ENCODE results near the gene SLC29A2.

DNA sequence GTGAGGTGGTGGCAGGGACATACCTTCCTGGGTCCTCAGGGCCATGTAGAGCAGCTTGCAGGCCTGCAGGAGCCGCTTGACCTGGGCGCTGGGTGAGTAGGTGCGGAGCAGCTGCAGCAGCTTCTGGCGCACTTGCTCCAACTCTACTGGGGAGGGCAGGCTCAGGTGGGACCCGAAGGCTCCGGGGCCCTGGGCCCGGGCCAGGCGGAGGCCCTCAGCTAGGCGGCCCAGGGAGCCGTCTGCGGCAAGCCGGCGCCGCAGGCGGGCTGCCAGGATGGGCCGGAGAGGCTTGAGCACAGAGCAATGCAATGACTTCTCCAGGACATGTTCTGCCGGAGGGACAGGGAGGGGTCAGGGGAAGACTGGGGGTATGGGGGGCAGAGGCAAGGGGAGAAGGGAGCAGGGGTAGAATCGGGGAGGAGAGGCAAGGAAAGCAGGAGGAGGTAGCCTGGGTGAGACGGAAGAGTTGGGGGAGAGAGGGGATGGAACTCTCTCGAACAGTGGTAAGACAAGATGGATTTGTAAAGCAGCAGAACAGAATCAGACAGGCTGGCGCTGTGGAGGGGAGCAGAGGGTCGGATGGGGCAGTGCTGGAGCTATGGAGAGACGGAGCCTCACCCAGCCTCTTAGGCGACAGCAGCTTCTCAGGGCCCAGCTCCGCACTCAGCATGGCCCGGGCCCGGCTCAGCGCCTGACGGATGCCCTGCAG, 37.5 kb downstream of the SLC29A2 start:
- TF ChIP-seq NFRKB (IDR thresholded peaks at IDR 0.05), result no peak
- TF ChIP-seq ARNT (IDR thresholded peaks at IDR 0.05), result no peak
- TF ChIP-seq SP1 (IDR thresholded peaks at IDR 0.05), result no peak
- no peak for TF ChIP-seq FOXA1 (IDR thresholded peaks at IDR 0.05)
- no peak for TF ChIP-seq CTBP1 (IDR thresholded peaks at IDR 0.05; ENCODE audit: borderline replicate concordance)
- TF ChIP-seq SUZ12 (IDR thresholded peaks at IDR 0.05), result no peak
- TF ChIP-seq, protein P1, sequence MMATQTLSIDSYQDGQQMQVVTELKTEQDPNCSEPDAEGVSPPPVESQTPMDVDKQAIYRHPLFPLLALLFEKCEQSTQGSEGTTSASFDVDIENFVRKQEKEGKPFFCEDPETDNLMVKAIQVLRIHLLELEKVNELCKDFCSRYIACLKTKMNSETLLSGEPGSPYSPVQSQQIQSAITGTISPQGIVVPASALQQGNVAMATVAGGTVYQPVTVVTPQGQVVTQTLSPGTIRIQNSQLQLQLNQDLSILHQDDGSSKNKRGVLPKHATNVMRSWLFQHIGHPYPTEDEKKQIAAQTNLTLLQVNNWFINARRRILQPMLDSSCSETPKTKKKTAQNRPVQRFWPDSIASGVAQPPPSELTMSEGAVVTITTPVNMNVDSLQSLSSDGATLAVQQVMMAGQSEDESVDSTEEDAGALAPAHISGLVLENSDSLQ (IDR thresholded peaks at IDR 0.05), result no peak
- TF ChIP-seq HDGF (IDR thresholded peaks at IDR 0.05; ENCODE audit: borderline replicate concordance), result no peak
- TF ChIP-seq ELF4 (IDR thresholded peaks at IDR 0.05), result no peak
- TF ChIP-seq LEF1 (IDR thresholded peaks at IDR 0.05; ENCODE audit: borderline replicate concordance), result no peak
- TF ChIP-seq FOXM1 (IDR thresholded peaks at IDR 0.05; ENCODE audit: borderline replicate concordance), result no peak
- TF ChIP-seq TARDBP (IDR thresholded peaks at IDR 0.05), result no peak

Data from HEK293T (cell line).